HEK293 (cell line): Measurements from ENCODE around the gene COQ7.

ENCODE experiments used
- CTCF ChIA-PET: fragments of 350-600 bp; formaldehyde crosslinking; extraction: SDS; loops from one replicate; lab custom pipeline; 2021; ENCODE audit warnings: antibody characterized with exemption; lab: Yijun Ruan, JAX
- POLR2A ChIA-PET: fragments of 300-600 bp; formaldehyde crosslinking; extraction: SDS; loops from one replicate; lab custom pipeline; 2020; ENCODE audit warnings: antibody characterized with exemption, inconsistent platforms; lab: Yijun Ruan, JAX
- H3K27ac ChIP-seq: fragments of 200-500 bp; sonication (Bioruptor generic); 2 replicates; pipeline ENCODE4 v1.5.1; 2014; ENCODE audit warnings: low read depth, low read length, control low read depth, inconsistent platforms; ENCODE audit errors: extremely low read depth
- H3K36me3 ChIP-seq, 2 experiments: fragments of 200-500 bp in 1 of 2; sonication (Bioruptor generic) in 1 of 2; 1 replicate in 1 of 2; 2 replicates in 1 of 2; pipeline ENCODE4 v1.5.1; 2014 to 2017; ENCODE audit warnings: inconsistent platforms in 2 of 2, low read length in 2 of 2; ENCODE audit not compliant: control insufficient read depth in 2 of 2, insufficient read depth in 1 of 2
- H3K4me1 ChIP-seq: fragments of 200-500 bp; sonication (Bioruptor generic); 2 replicates; pipeline ENCODE4 v1.5.1; 2014; ENCODE audit warnings: mild to moderate bottlenecking, low read length, inconsistent platforms; ENCODE audit not compliant: control insufficient read depth, insufficient read depth
- H3K4me3 ChIP-seq: 2 replicates; pipeline ENCODE4 v1.5.1; 2011; ENCODE audit warnings: low read depth, mild to moderate bottlenecking, control low read depth, low read length, moderate library complexity
- H3K9me3 ChIP-seq: fragments of 200-500 bp; sonication (Bioruptor generic); 2 replicates; pipeline ENCODE4 v1.5.1; 2014; ENCODE audit warnings: low read depth, low read length, inconsistent platforms; ENCODE audit not compliant: control insufficient read depth, insufficient read depth
- BCL11B ChIP-seq: fragments of 450-650 bp; formaldehyde crosslinking; IDR thresholded peaks from 2 replicates; pipeline ENCODE4 v1.5.1; 2016; ENCODE audit warnings: low read depth, missing biosample characterization, missing genetic modification characterization
- FEZF1 ChIP-seq: fragments of 450-650 bp; formaldehyde crosslinking; IDR thresholded peaks from 2 replicates; pipeline ENCODE4 v1.5.1; 2016; ENCODE audit warnings: missing biosample characterization, missing genetic modification characterization
- GLI4 ChIP-seq: fragments of 450-650 bp; formaldehyde crosslinking; IDR thresholded peaks from 2 replicates; pipeline ENCODE4 v1.5.1; 2016; ENCODE audit warnings: missing biosample characterization, missing genetic modification characterization
- GLIS2 ChIP-seq: fragments of 450-650 bp; formaldehyde crosslinking; IDR thresholded peaks from 2 replicates; pipeline ENCODE4 v1.5.1; 2016; ENCODE audit warnings: missing biosample characterization, missing genetic modification characterization
- HOXD13 ChIP-seq: sonication (generic); formaldehyde crosslinking; IDR thresholded peaks from 2 replicates; pipeline ENCODE4 v1.8.0; 2022; ENCODE audit warnings: missing genetic modification reagents, borderline replicate concordance
- INSM2 ChIP-seq: fragments of 450-650 bp; formaldehyde crosslinking; IDR thresholded peaks from 2 replicates; pipeline ENCODE4 v1.5.1; 2016; ENCODE audit warnings: missing biosample characterization, missing genetic modification characterization
- KLF1 ChIP-seq: fragments of 450-650 bp; formaldehyde crosslinking; IDR thresholded peaks from 2 replicates; pipeline ENCODE4 v1.5.1; 2016; ENCODE audit warnings: missing biosample characterization, missing genetic modification characterization
- KLF7 ChIP-seq: fragments of 450-650 bp; formaldehyde crosslinking; IDR thresholded peaks from 2 replicates; pipeline ENCODE4 v1.5.1; 2016; ENCODE audit warnings: missing biosample characterization, missing genetic modification characterization, borderline replicate concordance
- KLF8 ChIP-seq: fragments of 450-650 bp; formaldehyde crosslinking; IDR thresholded peaks from 2 replicates; pipeline ENCODE4 v1.5.1; 2016; ENCODE audit warnings: missing biosample characterization, missing genetic modification characterization
- OVOL3 ChIP-seq: fragments of 450-650 bp; formaldehyde crosslinking; IDR thresholded peaks from 2 replicates; pipeline ENCODE4 v1.5.1; 2016; ENCODE audit warnings: missing biosample characterization, missing genetic modification characterization
- REPIN1 ChIP-seq: fragments of 450-650 bp; formaldehyde crosslinking; IDR thresholded peaks from 2 replicates; pipeline ENCODE4 v1.5.1; 2017; ENCODE audit warnings: missing biosample characterization, missing genetic modification characterization, low read depth
- SP3 ChIP-seq: fragments of 450-650 bp; formaldehyde crosslinking; IDR thresholded peaks from 2 replicates; pipeline ENCODE4 v1.5.1; 2016; ENCODE audit warnings: missing biosample characterization, missing genetic modification characterization
- ZBTB1 ChIP-seq: fragments of 450-650 bp; formaldehyde crosslinking; IDR thresholded peaks from 2 replicates; pipeline ENCODE4 v1.5.1; 2016; ENCODE audit warnings: missing biosample characterization, missing genetic modification characterization
- ZBTB20 ChIP-seq: fragments of 450-650 bp; formaldehyde crosslinking; IDR thresholded peaks from 2 replicates; pipeline ENCODE4 v1.5.1; 2016; ENCODE audit warnings: missing biosample characterization, missing genetic modification characterization
- ZIC2 ChIP-seq: fragments of 450-650 bp; formaldehyde crosslinking; IDR thresholded peaks from 2 replicates; pipeline ENCODE4 v1.5.1; 2016; ENCODE audit warnings: missing biosample characterization, missing genetic modification characterization
- ZNF157 ChIP-seq: fragments of 450-650 bp; formaldehyde crosslinking; IDR thresholded peaks from 2 replicates; pipeline ENCODE4 v1.5.1; 2016; ENCODE audit warnings: missing biosample characterization, missing genetic modification characterization
- ZNF324 ChIP-seq: fragments of 450-650 bp; formaldehyde crosslinking; IDR thresholded peaks from 2 replicates; pipeline ENCODE4 v1.5.1; 2016; ENCODE audit warnings: missing biosample characterization, missing genetic modification characterization
- ZNF335 ChIP-seq: fragments of 450-650 bp; formaldehyde crosslinking; conservative IDR thresholded peaks from 2 replicates; pipeline ENCODE4 v1.5.1; 2016; ENCODE audit warnings: missing biosample characterization, missing genetic modification characterization
- ZNF394 ChIP-seq: fragments of 450-650 bp; formaldehyde crosslinking; IDR thresholded peaks from 2 replicates; pipeline ENCODE4 v1.5.1; 2016; ENCODE audit warnings: missing biosample characterization, missing genetic modification characterization, mild to moderate bottlenecking, moderate library complexity, borderline replicate concordance
- ZNF404 ChIP-seq: fragments of 450-650 bp; formaldehyde crosslinking; IDR thresholded peaks from 2 replicates; pipeline ENCODE4 v1.5.1; 2017; ENCODE audit warnings: missing biosample characterization, missing genetic modification characterization
- ZNF423 ChIP-seq: fragments of 450-650 bp; formaldehyde crosslinking; IDR thresholded peaks from 2 replicates; pipeline ENCODE4 v1.5.1; 2016; ENCODE audit warnings: missing biosample characterization, missing genetic modification characterization
- ZNF48 ChIP-seq: fragments of 450-650 bp; formaldehyde crosslinking; IDR thresholded peaks from 2 replicates; pipeline ENCODE4 v1.5.1; 2016; ENCODE audit warnings: missing biosample characterization, missing genetic modification characterization
- ZNF518A ChIP-seq: fragments of 450-650 bp; formaldehyde crosslinking; conservative IDR thresholded peaks from 2 replicates; pipeline ENCODE4 v1.5.1; 2016; ENCODE audit warnings: low read depth, missing biosample characterization, missing genetic modification characterization
- ZNF624 ChIP-seq: fragments of 450-650 bp; formaldehyde crosslinking; IDR thresholded peaks from 2 replicates; pipeline ENCODE4 v1.5.1; 2017; ENCODE audit warnings: missing biosample characterization, missing genetic modification characterization
- ZNF792 ChIP-seq: fragments of 450-650 bp; formaldehyde crosslinking; IDR thresholded peaks from 2 replicates; pipeline ENCODE4 v1.5.1; 2016; ENCODE audit warnings: missing biosample characterization, missing genetic modification characterization
- ZNF843 ChIP-seq: fragments of 450-650 bp; formaldehyde crosslinking; IDR thresholded peaks from 2 replicates; pipeline ENCODE4 v1.5.1; 2016; ENCODE audit warnings: missing biosample characterization, missing genetic modification characterization
- ZSCAN16 ChIP-seq: fragments of 450-650 bp; formaldehyde crosslinking; IDR thresholded peaks from 2 replicates; pipeline ENCODE4 v1.5.1; 2016; ENCODE audit warnings: missing biosample characterization, missing genetic modification characterization
- ZSCAN4 ChIP-seq: fragments of 450-650 bp; formaldehyde crosslinking; IDR thresholded peaks from 2 replicates; pipeline ENCODE4 v1.5.1; 2017; ENCODE audit warnings: missing biosample characterization, missing genetic modification characterization
- ZXDB ChIP-seq: fragments of 450-650 bp; formaldehyde crosslinking; IDR thresholded peaks from 2 replicates; pipeline ENCODE4 v1.5.1; 2016; ENCODE audit warnings: missing biosample characterization, missing genetic modification characterization
- TF ChIP-seq, protein P1 (sequence below): sonication (generic); formaldehyde crosslinking; IDR thresholded peaks from 2 replicates; pipeline ENCODE4 v1.8.1; 2022; ENCODE audit warnings: mild to moderate bottlenecking, moderate library complexity, missing genetic modification reagents

The COQ7 gene

DNA sequence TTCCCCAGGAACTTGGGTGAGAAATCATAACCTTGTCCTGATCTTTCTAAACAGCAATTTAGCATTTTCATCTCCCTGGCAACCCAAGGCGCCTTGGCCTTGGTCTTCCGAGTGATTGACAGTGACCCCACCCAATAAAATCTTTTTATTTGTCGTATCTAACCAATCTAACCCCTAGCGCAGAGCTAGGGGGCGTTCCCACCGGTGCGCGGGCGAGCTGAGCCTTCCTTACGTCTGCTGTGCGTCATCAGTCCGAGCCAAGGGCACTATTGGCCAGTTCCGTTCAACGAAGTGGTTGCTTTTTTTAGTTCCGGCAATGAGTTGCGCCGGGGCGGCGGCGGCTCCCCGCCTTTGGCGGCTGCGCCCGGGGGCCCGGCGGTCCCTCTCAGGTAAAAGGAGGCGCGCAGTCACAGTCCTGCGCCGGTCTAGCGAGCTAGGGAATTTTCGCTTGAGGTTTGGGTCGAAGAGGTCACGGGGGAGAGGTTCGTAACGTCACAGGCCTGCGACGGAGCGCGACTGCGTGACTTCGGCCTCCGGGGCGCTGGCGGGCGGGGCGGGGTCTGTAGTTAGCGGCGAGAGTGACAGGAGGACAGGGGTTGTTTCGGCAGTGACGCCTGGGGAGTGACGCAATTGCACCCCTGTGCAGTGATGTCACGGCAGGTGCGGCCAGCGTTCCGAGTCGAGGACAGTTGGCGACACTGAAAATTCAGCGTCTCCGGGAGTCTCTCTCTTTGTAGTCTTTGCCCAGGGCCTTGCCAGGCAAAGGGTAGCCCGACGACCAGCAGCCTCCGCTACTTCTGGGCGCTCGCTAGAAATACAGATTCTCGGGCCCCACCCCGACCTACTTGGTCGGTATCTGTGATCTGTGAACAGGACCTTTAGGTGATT is at the start of gene COQ7:
COQ7 (plus strand) TSS at position 266 of the 888 bp plus-strand sequence; CDS start at position 317, 51 bp downstream.
- no peaks in the 10 kb centered on the region for H3K9me3 ChIP-seq
- no peaks in the 10 kb centered on the region for H3K4me1 ChIP-seq
- CTCF ChIA-PET = interaction anchor here (6.3 kb wide), 1 partner anchor 84 kb away, joined by 53 read pairs; the partner anchor contains the start of gene TMC7
- peak within 1 kb of the TSS; percentile 82 for H3K27ac ChIP-seq
- H3K36me3 ChIP-seq = peaks cover 0 to 14% of the 10 kb centered on the region in 2 experiments; a peak in 2 of 3 replicates
- peak within 1 kb of the TSS; percentile 82 for H3K4me3 ChIP-seq
- POLR2A ChIA-PET = interaction anchor here (0.5 to 1.7 kb wide), 10 partner anchors 9 to 277 kb away, joined by 3 to 10 read pairs (median 5); partner anchors contain the start of genes ARL6IP1, RPS15A, SMG1 and TMC7
- TF ChIP-seq, protein P1, sequence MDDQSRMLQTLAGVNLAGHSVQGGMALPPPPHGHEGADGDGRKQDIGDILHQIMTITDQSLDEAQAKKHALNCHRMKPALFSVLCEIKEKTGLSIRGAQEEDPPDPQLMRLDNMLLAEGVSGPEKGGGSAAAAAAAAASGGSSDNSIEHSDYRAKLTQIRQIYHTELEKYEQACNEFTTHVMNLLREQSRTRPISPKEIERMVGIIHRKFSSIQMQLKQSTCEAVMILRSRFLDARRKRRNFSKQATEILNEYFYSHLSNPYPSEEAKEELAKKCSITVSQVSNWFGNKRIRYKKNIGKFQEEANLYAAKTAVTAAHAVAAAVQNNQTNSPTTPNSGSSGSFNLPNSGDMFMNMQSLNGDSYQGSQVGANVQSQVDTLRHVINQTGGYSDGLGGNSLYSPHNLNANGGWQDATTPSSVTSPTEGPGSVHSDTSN (CRISPR knock-in tag) = 0 out of 2 replicates have a peak, but pooled peaks have one; percentile 5
- TF ChIP-seq ZNF423 (no peak), ZNF324 (peak; percentile 85), HOXD13 (CRISPR knock-in tag) (no peak), ZNF335 (tag by site-specific recombination) (peak; percentile 90), ZBTB1 (tag by site-specific recombination) (no peak), REPIN1 (tag by site-specific recombination) (no peak), KLF7 (tag by site-specific recombination) (peak; percentile 71), BCL11B (tag by site-specific recombination) (peak; percentile 80), FEZF1 (tag by site-specific recombination) (peak; percentile 74), ZIC2 (tag by site-specific recombination) (peak; percentile 74), INSM2 (tag by site-specific recombination) (peak; percentile 82), ZNF48 (no peak), ZSCAN4 (tag by site-specific recombination) (peak; percentile 54), KLF1 (tag by site-specific recombination) (peak; percentile 77), ZBTB20 (peak; percentile 100), ZNF394 (tag by site-specific recombination) (peak; percentile 63; the same call in 1 of the 2 replicates), ZSCAN16 (no peak; the same call in 1 of the 2 replicates), KLF8 (peak; percentile 89), GLI4 (tag by site-specific recombination) (no peak), ZNF157 (tag by site-specific recombination) (no peak), ZNF843 (tag by site-specific recombination) (peak; percentile 66), ZNF624 (no peak), ZNF792 (tag by site-specific recombination) (no peak), GLIS2 (peak; percentile 63), OVOL3 (peak; percentile 15; the same call in 1 of the 2 replicates), ZNF404 (tag by site-specific recombination) (no peak), ZNF518A (peak; percentile 84), ZXDB (tag by site-specific recombination) (peak; percentile 97), SP3 (peak; percentile 82)
